ENCODE data around the gene ARL15.

GRCh38 chr5:53917095-53917494, 393.3 kb downstream of the ARL15 start:
- TF ChIP-seq CTCF (IDR thresholded peaks at IDR 0.05) (no peak), EP300 (IDR thresholded peaks at IDR 0.05) (no peak)
